NCI-H748 treated with DMSO at 0.1 percent for 48 hours (cell line): ENCODE results near the gene SPIN2A.
"Not testable (repeated sequence)": the region's sequence is repeated elsewhere in the genome, so short reads cannot be mapped to it uniquely, and the experiment has no call there.

Source experiments
- DNase-seq: peaks from one replicate; lab custom pipeline; 2025; lab: John Stamatoyannopoulos, UW

SPIN2A gene

DNA sequence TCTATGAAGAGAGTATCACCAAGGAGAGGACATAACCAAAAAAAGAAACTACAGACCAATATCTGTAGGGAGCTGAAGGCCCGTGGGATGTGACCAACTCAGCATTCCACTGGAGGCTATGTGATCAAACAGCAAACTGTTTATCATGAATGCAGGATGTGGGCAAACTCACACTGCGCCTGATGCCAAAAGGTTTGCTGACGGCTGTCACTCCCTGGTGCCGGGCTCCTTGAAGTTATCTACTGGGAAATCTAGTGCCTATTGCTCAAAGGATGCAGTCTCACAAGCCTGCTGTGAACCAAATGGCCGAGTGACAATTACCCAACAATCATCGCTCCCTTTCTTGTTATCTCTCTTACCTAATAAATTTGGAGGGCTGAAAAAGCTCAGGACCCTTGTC, 34.3 kb downstream of the SPIN2A start:
- DNase-seq: not testable (repeated sequence)
